CD4-positive, alpha-beta T cell (primary cell): ENCODE data around the gene BLID. TPM values are rescaled to one million over a fixed set of nuclear protein-coding genes. Genes with fewer than 3 reads are reported as not detected.

Source experiments
- ATAC-seq: fragments of 200-7000 bp; cut with Tn5 transposase; one replicate; pipeline ENCODE4 v1.10.0; 2022; ENCODE audit warnings: mild to moderate bottlenecking; ENCODE audit not compliant: poor library complexity
- CTCF ChIA-PET: fragments of 350-600 bp; sonication (Branson Sonifier 250); formaldehyde crosslinking; loops from one replicate; lab custom pipeline; 2021; ENCODE audit warnings: antibody characterized with exemption, inconsistent platforms; lab: Charles Lee
- POLR2A ChIA-PET: fragments of 350-600 bp; sonication (Branson Sonifier 250); formaldehyde crosslinking; loops from one replicate; lab custom pipeline; 2021; ENCODE audit warnings: antibody characterized with exemption, inconsistent platforms; lab: Charles Lee
- DNase-seq, 14 experiments: peaks; one replicate each; pipeline ENCODE4 v3.0.0-alpha.2; 2013 to 2020; ENCODE audit warnings: mixed read lengths in 2 of 14
- H3K27ac ChIP-seq, 2 donors: one replicate each; pipeline versions ENCODE4 v1.5.1 to v1.7.0; 2013; ENCODE audit warnings: low read length in 2 of 2, low read depth in 1 of 2, mild to moderate bottlenecking in 1 of 2
- H3K27me3 ChIP-seq, 2 experiments: 1 replicate in 1 of 2; 2 replicates in 1 of 2; pipeline versions ENCODE4 v1.6.1 to v1.7.0; 2013; ENCODE audit warnings: low read length in 2 of 2, control low read depth in 1 of 2, mild to moderate bottlenecking in 1 of 2, moderate library complexity in 1 of 2; ENCODE audit not compliant: insufficient read depth in 2 of 2, control insufficient read depth in 1 of 2
- H3K36me3 ChIP-seq: one replicate; pipeline ENCODE4 v1.6.1; 2013; ENCODE audit warnings: low read length, control low read depth; ENCODE audit not compliant: insufficient read depth
- H3K4me1 ChIP-seq: one replicate; pipeline ENCODE4 v1.6.1; 2013; ENCODE audit warnings: low read length, control low read depth; ENCODE audit not compliant: insufficient read depth
- H3K4me3 ChIP-seq: one replicate; pipeline ENCODE4 v1.5.1; 2013; ENCODE audit warnings: mild to moderate bottlenecking, low read length, moderate library complexity
- H3K9me3 ChIP-seq, 2 experiments: 1 replicate in 1 of 2; 2 replicates in 1 of 2; pipeline versions ENCODE4 v1.6.1 to v1.7.0; 2013; ENCODE audit warnings: low read length in 2 of 2, mild to moderate bottlenecking in 2 of 2, control low read depth in 1 of 2, moderate library complexity in 1 of 2; ENCODE audit not compliant: control insufficient read depth in 1 of 2, insufficient read depth in 1 of 2
- H3K27ac Mint-ChIP-seq: one replicate; pipeline ENCODE4 v1.8.0; 2020; ENCODE audit warnings: mixed read lengths
- H3K27me3 Mint-ChIP-seq: one replicate; pipeline ENCODE4 v1.8.0; 2021; ENCODE audit warnings: mixed read lengths
- H3K36me3 Mint-ChIP-seq: one replicate; pipeline ENCODE4 v1.8.0; 2021; ENCODE audit warnings: low read depth, mixed read lengths
- H3K4me1 Mint-ChIP-seq: one replicate; pipeline ENCODE4 v1.8.0; 2021; ENCODE audit warnings: low read depth, mixed read lengths
- H3K4me3 Mint-ChIP-seq: one replicate; pipeline ENCODE4 v1.8.0; 2020; ENCODE audit warnings: mild to moderate bottlenecking, mixed read lengths
- H3K9me3 Mint-ChIP-seq: one replicate; pipeline ENCODE4 v1.8.0; 2020; ENCODE audit warnings: mixed read lengths
- intact Hi-C, 2 experiments: fragments of 100-400 bp; cut with DNase I in 1 of 2; cut with micrococcal nuclease in 1 of 2; formaldehyde crosslinking; loops; one replicate each; pipeline versions ENCODE4 v1.15.1 to v1.9.0; 2023 to 2025; cut with DNase I, micrococcal nuclease
- total RNA-seq, 174 experiments: library from RNA in 2 of 174; stranded (reverse) in 2 of 174; gene quantifications; one replicate each; pipeline ENCODE4 v1.2.3 and lab custom pipeline; 2021 to 2026
- TF ChIP-seq, protein P1 (sequence below): fragments of 200-600 bp; IDR thresholded peaks from one replicate; pipeline ENCODE4 v1.8.0; 2022; ENCODE audit warnings: antibody characterized with exemption, mild to moderate bottlenecking

Gene BLID
- total RNA-seq, 2 experiments from 2014 or later, result not detected

- CTCF ChIA-PET, result no interaction called here
- Histone ChIP-seq H3K9me3 (no peaks in the 10 kb centered on the region), H3K27me3 (peaks cover 0 to 3% of the 10 kb centered on the region in 2 experiments), H3K27ac (no peak overlapping the region), H3K36me3 (no peaks in the 10 kb centered on the region), H3K4me1 (no peaks in the 10 kb centered on the region), H3K4me3 (no peak overlapping the region)
- intact Hi-C loops, result no loop called here
- Mint-ChIP-seq H3K9me3 (no peaks in the 10 kb centered on the region), H3K27ac (no peak overlapping the region), H3K4me3 (no peak overlapping the region), H3K27me3 (no peaks in the 10 kb centered on the region), H3K36me3 (no peaks in the 10 kb centered on the region), H3K4me1 (peaks cover 13% of the 10 kb centered on the region)
- TF ChIP-seq, protein P1, sequence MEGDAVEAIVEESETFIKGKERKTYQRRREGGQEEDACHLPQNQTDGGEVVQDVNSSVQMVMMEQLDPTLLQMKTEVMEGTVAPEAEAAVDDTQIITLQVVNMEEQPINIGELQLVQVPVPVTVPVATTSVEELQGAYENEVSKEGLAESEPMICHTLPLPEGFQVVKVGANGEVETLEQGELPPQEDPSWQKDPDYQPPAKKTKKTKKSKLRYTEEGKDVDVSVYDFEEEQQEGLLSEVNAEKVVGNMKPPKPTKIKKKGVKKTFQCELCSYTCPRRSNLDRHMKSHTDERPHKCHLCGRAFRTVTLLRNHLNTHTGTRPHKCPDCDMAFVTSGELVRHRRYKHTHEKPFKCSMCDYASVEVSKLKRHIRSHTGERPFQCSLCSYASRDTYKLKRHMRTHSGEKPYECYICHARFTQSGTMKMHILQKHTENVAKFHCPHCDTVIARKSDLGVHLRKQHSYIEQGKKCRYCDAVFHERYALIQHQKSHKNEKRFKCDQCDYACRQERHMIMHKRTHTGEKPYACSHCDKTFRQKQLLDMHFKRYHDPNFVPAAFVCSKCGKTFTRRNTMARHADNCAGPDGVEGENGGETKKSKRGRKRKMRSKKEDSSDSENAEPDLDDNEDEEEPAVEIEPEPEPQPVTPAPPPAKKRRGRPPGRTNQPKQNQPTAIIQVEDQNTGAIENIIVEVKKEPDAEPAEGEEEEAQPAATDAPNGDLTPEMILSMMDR, result no peak
- no peak for DNase-seq
- POLR2A ChIA-PET, result no interaction called here
- ATAC-seq, result no peak
Measured at GRCh38 chr11:122160841-122161590, 45.0 kb upstream of the BLID start.

- DNase-seq (no peak), ATAC-seq (no peak)
- Histone ChIP-seq H3K27ac (no peak overlapping the region), H3K9me3 (no peaks in the 10 kb centered on the region), H3K27me3 (peaks cover 0 to 3% of the 10 kb centered on the region in 2 experiments), H3K4me3 (no peak overlapping the region), H3K36me3 (no peaks in the 10 kb centered on the region), H3K4me1 (no peaks in the 10 kb centered on the region)
- no peaks in the 10 kb centered on the region for H3K36me3 Mint-ChIP-seq
- ChIA-PET POLR2A (no interaction called here), CTCF (no interaction called here)
- no peak overlapping the region for H3K4me3 Mint-ChIP-seq
- intact Hi-C loops, result no loop called here
- H3K27ac Mint-ChIP-seq, result no peak overlapping the region
- TF ChIP-seq, protein P1, result no peak
- H3K4me1 Mint-ChIP-seq, result peaks cover 13% of the 10 kb centered on the region
- H3K9me3 Mint-ChIP-seq, result no peaks in the 10 kb centered on the region
- no peaks in the 10 kb centered on the region for H3K27me3 Mint-ChIP-seq
Measured at GRCh38 chr11:122159861-122160260, 43.8 kb upstream of the BLID start.

DNA sequence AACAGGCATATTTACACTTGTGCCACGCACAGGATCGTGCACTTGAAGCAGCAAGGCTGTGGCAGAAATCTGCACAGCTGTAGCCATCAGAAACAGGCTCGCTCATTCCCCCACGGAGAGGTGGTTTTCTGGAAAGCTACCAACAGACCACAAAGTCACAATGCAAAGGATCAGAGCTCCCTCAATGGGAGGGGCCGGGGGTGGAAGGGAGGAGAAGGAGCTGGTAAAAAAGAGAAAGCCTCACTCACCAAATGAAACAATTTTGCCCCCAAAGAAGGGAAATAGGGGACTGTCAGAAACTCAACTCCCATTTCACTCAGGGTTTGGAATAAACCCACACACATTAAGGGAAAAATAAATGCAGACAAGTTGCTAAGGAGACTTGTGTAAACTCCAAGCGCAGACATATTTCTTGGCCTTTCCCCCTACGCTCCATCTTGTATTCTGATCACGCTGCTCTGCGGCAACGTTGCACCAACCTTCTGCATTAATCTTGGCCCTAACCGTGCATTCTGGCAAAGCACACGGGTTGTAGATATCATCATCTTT lies 43.2 kb upstream of the BLID start:
- H3K36me3 Mint-ChIP-seq, result no peaks in the 10 kb centered on the region
- H3K27ac Mint-ChIP-seq, result no peak overlapping the region
- intact Hi-C loops, result no loop called here
- H3K4me3 Mint-ChIP-seq, result no peak overlapping the region
- H3K9me3 Mint-ChIP-seq, result no peaks in the 10 kb centered on the region
- H3K4me1 ChIP-seq, result no peaks in the 10 kb centered on the region
- H3K27me3 Mint-ChIP-seq, result peaks cover under 1% of the 10 kb centered on the region
- ChIA-PET POLR2A (no interaction called here), CTCF (no interaction called here)
- TF ChIP-seq, protein P1, result no peak
- DNase-seq (no peak), ATAC-seq (no peak)
- H3K4me3 ChIP-seq, result no peak overlapping the region
- peaks cover 0 to 3% of the 10 kb centered on the region in 2 experiments for H3K27me3 ChIP-seq
- no peaks in the 10 kb centered on the region for H3K36me3 ChIP-seq
- no peaks in the 10 kb centered on the region for H3K9me3 ChIP-seq
- peaks cover 13% of the 10 kb centered on the region for H3K4me1 Mint-ChIP-seq
- H3K27ac ChIP-seq, result no peak overlapping the region
